BLaER1 treated with 17β-estradiol and CSF1 and Interleukin-3, amounts not matched to agents 10 nM and 100 nM (cell line): ENCODE results near the gene MORN1.

ENCODE experiments used
- H3K27ac ChIP-seq, 11 experiments: shearing (Covaris generic); formaldehyde crosslinking; 2 replicates each; pipeline ENCODE4 v1.8.1; 2022
- H3K27me3 ChIP-seq, 11 experiments: shearing (Covaris generic); formaldehyde crosslinking; 2 replicates each; pipeline ENCODE4 v1.8.1; 2022
- H3K36me3 ChIP-seq, 11 experiments: shearing (Covaris generic); formaldehyde crosslinking; 2 replicates each; pipeline ENCODE4 v1.8.1; 2022
- H3K4me1 ChIP-seq, 10 experiments: shearing (Covaris generic); formaldehyde crosslinking; 2 replicates each; pipeline ENCODE4 v1.8.1; 2022
- H3K4me2 ChIP-seq, 11 experiments: shearing (Covaris generic); formaldehyde crosslinking; 2 replicates each; pipeline ENCODE4 v1.8.1; 2022
- H3K4me3 ChIP-seq, 10 experiments: shearing (Covaris generic); formaldehyde crosslinking; 2 replicates each; pipeline ENCODE4 v1.8.1; 2022
- H3K9ac ChIP-seq, 11 experiments: shearing (Covaris generic); formaldehyde crosslinking; 2 replicates each; pipeline ENCODE4 v1.8.1; 2022
- H3K9me3 ChIP-seq, 11 experiments: shearing (Covaris generic); formaldehyde crosslinking; replicated peaks in 1 of 11; 2 replicates each; pipeline ENCODE4 v1.8.1; 2022
- H4K20me1 ChIP-seq, 11 experiments: shearing (Covaris generic); formaldehyde crosslinking; 2 replicates each; pipeline ENCODE4 v1.8.1; 2022
- Cebpa-rat ChIP-seq, 11 experiments: shearing (Covaris generic); IDR thresholded peaks; 2 replicates each; pipeline ENCODE4 v1.8.1; 2022

MORN1 gene

DNA sequence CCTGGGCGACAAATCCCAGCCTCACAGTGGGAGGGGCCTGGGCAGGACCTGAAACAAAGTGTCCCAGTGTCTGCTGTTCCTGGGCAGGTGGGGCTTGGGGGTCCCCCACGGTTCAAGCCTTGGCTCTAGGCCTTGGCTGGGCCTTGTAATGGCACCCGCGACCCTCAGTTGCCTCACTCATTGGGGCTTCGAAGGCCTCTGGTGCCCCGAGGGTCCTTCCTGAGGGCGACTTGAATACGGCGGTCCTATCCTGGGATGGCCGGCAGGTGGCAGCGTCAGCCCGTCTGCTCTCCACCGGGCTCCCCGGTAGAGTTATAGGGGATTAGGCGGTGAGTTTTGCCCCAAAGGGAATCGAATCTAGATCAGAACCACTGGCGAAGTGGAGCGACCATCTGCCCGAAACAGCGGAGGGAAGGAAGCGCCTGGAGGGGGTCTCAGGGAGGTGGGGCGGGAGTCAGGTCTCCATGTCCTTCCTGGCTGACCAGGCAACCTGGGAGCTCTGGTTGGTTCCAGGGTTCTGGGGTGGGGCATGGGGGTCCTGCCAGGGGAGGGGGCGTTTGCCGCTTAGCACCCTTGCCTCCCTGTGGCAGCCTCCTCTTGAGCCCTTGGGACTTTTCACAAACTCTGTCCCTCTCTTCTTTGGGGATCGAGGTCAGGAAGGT is 23.1 kb upstream of the MORN1 start:
- no peaks in the 10 kb centered on the region for H3K9me3 ChIP-seq
- peaks cover 0 to 28% (median 9%) of the 10 kb centered on the region in 11 experiments; a peak in 16 of 22 replicates for H3K27me3 ChIP-seq
- H3K4me3 ChIP-seq = peak overlapping the region in 6 of 10 experiments; percentile 86 to 98 (median 96); a peak in 8 of 20 replicates
- H3K27ac ChIP-seq = peak overlapping the region in 4 of 11 experiments; percentile 15 to 92 (median 42); a peak in 7 of 22 replicates
- H4K20me1 ChIP-seq = peaks cover 0 to 15% (median 0%) of the 10 kb centered on the region in 11 experiments; a peak in 7 of 22 replicates
- no peak for TF ChIP-seq Cebpa-rat (IDR thresholded peaks at IDR 0.05)
- peaks cover 0 to 12% (median 6%) of the 10 kb centered on the region in 11 experiments; a peak in 7 of 22 replicates for H3K36me3 ChIP-seq
- H3K4me1 ChIP-seq = peaks cover 46 to 59% (median 53%) of the 10 kb centered on the region in 10 experiments
- peak overlapping the region in 10 of 11 experiments; percentile 2 to 99 (median 93); a peak in 17 of 22 replicates for H3K9ac ChIP-seq
- H3K4me2 ChIP-seq = peak overlapping the region; percentile 98 to 100 (median 100)

DNA sequence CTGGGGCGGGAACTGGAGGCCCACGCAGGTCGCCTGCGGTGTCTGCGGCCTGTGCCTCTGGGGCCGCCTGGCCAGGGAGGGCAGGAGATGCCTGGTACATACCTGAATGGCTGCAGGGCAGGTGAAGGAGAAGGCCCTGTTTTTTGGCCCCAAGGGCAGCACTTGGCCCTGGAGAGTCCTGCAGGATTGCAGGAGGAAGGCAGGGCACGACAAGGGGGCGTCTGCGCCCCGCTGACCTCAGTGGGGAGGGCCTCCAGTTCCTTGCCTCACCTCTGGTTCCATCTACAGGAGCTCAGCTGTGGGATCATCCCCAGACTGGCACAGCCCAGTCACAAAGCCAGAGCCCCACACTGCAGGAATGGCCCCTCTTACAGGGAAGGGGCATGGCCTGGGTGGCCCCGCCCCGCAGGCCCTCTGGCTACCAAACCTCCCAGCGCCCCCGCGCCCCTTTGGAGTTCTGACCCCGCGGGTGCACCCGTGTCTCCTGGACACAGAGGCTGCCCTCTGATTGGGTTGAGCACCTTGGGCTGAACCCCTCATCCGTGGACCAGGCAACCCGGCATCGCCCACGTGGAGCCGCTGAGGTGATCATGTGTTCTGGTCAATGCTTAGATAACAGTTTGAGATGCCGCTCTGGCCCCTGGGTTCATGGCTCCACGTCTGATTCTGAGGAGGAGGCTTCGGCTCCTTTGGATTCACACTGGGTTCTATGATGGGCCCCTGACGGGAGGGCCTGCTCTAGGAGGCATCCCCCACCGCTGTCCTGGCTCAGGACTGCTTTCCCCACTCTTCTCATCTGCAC is 22.3 kb upstream of the MORN1 start:
- H3K4me3 ChIP-seq = peak overlapping the region; percentile 86 to 98 (median 97)
- H3K9me3 ChIP-seq = no peaks in the 10 kb centered on the region
- H3K27ac ChIP-seq = peak overlapping the region in 9 of 11 experiments; percentile 78 to 94 (median 86); a peak in 15 of 22 replicates
- H3K4me1 ChIP-seq = peaks cover 46 to 59% (median 53%) of the 10 kb centered on the region in 10 experiments
- H4K20me1 ChIP-seq = peaks cover 0 to 14% (median 0%) of the 10 kb centered on the region in 11 experiments; a peak in 7 of 22 replicates
- no peak for TF ChIP-seq Cebpa-rat (IDR thresholded peaks at IDR 0.05)
- H3K9ac ChIP-seq = peak overlapping the region; percentile 80 to 99 (median 93)
- peak overlapping the region; percentile 98 to 100 (median 100) for H3K4me2 ChIP-seq
- peaks cover 0 to 20% (median 7%) of the 10 kb centered on the region in 11 experiments; a peak in 16 of 22 replicates for H3K27me3 ChIP-seq
- peaks cover 0 to 19% (median 9%) of the 10 kb centered on the region in 11 experiments; a peak in 10 of 22 replicates for H3K36me3 ChIP-seq

DNA sequence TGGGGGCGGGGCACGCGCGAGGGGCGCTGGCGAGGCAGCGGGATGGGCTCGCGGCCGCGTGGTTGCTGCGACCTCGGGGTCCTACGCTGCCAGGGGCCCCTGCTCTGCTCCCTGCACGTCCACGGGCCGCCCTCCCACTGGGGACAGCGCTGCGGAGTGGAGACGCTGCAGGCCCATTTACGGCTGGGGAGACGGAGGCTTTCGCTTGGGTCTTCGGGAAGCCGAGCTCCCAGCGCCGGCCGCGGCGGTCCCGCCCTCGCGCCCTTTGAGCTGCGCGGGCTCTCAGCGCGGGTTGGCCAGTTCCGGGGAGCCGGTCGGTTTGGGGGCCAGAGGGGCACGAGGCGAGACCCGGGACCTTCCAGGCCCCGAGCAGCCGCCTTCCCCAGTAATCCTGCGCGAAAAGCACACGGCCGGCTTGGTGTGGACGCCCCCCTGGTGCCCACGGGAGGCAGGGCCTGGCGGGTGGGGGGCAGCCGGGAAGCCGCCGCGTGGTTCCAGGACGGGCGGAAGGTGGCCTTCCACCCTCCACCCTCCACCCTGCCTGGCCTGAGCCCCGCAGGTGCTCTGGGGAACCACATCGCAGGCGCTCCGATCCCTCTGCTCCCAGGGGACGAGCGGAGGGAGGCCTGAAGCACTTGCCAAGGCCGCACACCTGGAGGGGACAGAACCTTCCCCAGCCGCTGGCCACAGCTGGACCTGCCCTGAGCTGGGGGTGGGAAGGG is 21.6 kb upstream of the MORN1 start:
- Histone ChIP-seq H3K9me3 (no peaks in the 10 kb centered on the region), H3K9ac (peak overlapping the region; percentile 80 to 99 (median 93)), H3K36me3 (peaks cover 0 to 26% (median 16%) of the 10 kb centered on the region in 11 experiments; a peak in 12 of 22 replicates), H3K4me2 (peak overlapping the region; percentile 98 to 100 (median 100)), H3K27me3 (peaks cover 0 to 13% (median 0%) of the 10 kb centered on the region in 11 experiments; a peak in 10 of 22 replicates), H3K4me1 (peaks cover 46 to 59% (median 53%) of the 10 kb centered on the region in 10 experiments), H3K4me3 (peak overlapping the region; percentile 86 to 98 (median 97)), H3K27ac (peak overlapping the region; percentile 68 to 94 (median 84)), H4K20me1 (peaks cover 0 to 14% (median 0%) of the 10 kb centered on the region in 11 experiments; a peak in 7 of 22 replicates)
- no peak for TF ChIP-seq Cebpa-rat (IDR thresholded peaks at IDR 0.05)

DNA sequence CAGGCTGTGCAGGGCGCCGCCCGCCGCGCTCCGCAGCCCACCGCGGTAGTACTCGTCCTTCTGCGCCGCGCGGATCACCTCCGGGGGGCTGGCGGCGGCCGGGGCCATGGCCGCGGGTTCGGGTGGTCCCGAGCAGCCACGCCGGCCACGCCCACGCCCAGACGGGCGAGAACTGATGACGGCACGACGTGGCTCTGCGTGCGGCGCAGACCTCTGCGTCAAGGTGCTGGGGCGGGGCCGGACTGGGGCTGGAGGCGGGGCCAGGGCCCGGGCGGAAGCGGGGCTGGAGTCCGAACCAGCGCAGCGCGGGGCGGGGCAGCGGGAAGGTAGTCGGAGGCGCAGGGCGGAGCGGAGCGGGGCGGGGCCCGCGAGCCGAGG is 21.0 kb upstream of the MORN1 start, which contains the start of gene PEX10:
TSS of gene PEX10 (minus strand) at position 170 of the 378 bp plus-strand sequence. CDS start at position 108, 62 bp downstream.
- peaks cover 0 to 30% (median 19%) of the 10 kb centered on the region in 11 experiments; a peak in 14 of 22 replicates for H3K36me3 ChIP-seq
- H3K27ac ChIP-seq = peak within 1 kb of the TSS; percentile 68 to 98 (median 86)
- no peaks in the 10 kb centered on the region for H3K9me3 ChIP-seq
- H3K4me1 ChIP-seq = peaks cover 46 to 59% (median 53%) of the 10 kb centered on the region in 10 experiments
- H3K9ac ChIP-seq = peak within 1 kb of the TSS; percentile 80 to 99 (median 93)
- no peak for TF ChIP-seq Cebpa-rat (IDR thresholded peaks at IDR 0.05)
- H3K27me3 ChIP-seq = peaks cover 0 to 12% (median 0%) of the 10 kb centered on the region in 11 experiments; a peak in 10 of 22 replicates
- H3K4me3 ChIP-seq = peak within 1 kb of the TSS; percentile 86 to 98 (median 97)
- peaks cover 0 to 14% (median 0%) of the 10 kb centered on the region in 11 experiments; a peak in 6 of 22 replicates for H4K20me1 ChIP-seq
- H3K4me2 ChIP-seq = peak within 1 kb of the TSS; percentile 98 to 100 (median 100)

DNA sequence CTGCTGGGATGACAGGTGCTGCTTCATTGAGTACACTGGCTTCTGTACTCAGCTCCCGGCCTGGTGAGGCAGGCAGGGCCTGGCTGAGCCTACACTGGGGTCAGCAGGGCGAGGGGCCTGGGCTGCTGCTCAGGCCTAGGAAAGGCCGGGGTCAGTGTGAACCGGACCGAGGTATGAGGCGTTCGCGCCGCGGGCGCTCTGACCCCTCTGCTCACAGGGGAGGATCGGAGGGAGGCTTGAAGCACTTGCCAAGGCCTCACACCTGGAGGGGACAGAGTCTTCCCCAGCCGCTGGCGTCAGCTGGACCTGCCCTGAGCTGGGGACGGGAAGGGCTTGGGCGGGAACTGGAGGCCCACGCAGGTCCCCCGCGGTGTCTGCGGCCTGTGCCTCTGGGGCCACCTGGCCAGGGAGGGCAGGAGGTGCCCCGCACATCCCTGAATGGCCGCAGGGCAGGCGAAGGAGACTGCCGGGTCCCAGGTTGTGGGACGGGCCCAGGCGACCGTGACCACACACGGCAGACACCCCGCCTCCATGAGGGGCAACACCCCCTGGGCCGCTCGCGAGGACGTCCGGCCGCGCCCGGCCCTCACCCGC is 20.5 kb upstream of the MORN1 start:
- Histone ChIP-seq H3K4me2 (peak overlapping the region; percentile 89 to 100 (median 97)), H3K36me3 (peaks cover 4 to 35% (median 23%) of the 10 kb centered on the region in 11 experiments; a peak in 16 of 22 replicates), H3K4me1 (peaks cover 45 to 57% (median 51%) of the 10 kb centered on the region in 10 experiments), H3K9me3 (no peaks in the 10 kb centered on the region), H3K27me3 (peaks cover 0 to 12% (median 0%) of the 10 kb centered on the region in 11 experiments; a peak in 9 of 22 replicates), H3K4me3 (peak overlapping the region; percentile 86 to 98 (median 97)), H3K27ac (peak overlapping the region; percentile 63 to 98 (median 85)), H4K20me1 (peaks cover 0 to 18% (median 0%) of the 10 kb centered on the region in 11 experiments; a peak in 7 of 22 replicates), H3K9ac (peak overlapping the region; percentile 80 to 99 (median 93))
- no peak for TF ChIP-seq Cebpa-rat (IDR thresholded peaks at IDR 0.05)

DNA sequence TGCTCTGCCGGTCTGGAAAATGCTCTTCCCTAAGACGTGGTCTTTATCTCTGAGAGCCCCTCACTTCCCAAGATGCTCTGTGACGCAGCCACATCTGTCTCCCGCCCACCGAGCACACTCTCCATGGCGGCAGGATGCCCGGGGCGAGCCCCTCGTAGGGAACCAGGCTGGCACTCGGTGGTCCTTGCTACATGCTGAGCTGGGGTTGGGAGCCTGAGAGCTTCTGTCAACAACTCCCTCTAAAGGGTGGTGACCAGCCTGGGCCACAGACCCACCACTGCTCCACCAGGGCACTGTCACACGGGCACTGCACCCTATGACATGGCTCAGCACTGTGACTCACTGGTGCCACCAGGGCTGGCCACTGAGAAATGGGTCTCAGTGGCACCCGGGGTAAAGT is 18.4 kb upstream of the MORN1 start:
- H3K4me2 ChIP-seq = no peak overlapping the region
- no peak overlapping the region for H3K4me3 ChIP-seq
- H3K4me1 ChIP-seq = peaks cover 26 to 36% (median 30%) of the 10 kb centered on the region in 10 experiments
- H3K9me3 ChIP-seq = no peaks in the 10 kb centered on the region
- TF ChIP-seq Cebpa-rat (IDR thresholded peaks at IDR 0.05) = no peak
- no peaks in the 10 kb centered on the region for H3K27me3 ChIP-seq
- H3K9ac ChIP-seq = peak overlapping the region in 2 of 11 experiments; percentile 3 to 28; a peak in 2 of 22 replicates
- peaks cover under 1 to 29% (median 16%) of the 10 kb centered on the region in 11 experiments; a peak in 16 of 22 replicates for H4K20me1 ChIP-seq
- peaks cover 22 to 56% (median 43%) of the 10 kb centered on the region in 11 experiments for H3K36me3 ChIP-seq
- no peak overlapping the region for H3K27ac ChIP-seq

DNA sequence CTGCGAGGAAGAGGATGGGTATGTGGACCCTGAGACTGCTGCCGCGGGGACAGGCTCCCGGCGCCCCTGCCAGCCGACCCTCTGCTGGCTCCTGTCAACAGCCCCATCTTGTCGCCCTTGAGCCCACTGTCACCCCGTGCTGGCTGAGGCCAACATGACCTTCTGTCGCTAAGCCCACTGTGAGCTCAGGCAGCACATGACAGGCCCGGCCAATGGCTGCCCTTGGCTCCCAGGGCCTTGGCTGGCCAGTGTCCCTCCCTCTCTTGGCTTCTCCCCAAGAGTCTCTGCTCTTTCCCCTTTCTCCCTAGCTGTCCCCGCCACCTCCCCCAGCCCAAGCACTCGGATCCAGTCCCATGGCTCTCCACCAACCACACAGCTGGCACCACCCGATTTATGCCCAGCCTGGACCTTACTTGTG is 17.5 kb upstream of the MORN1 start:
- no peak overlapping the region for H3K4me3 ChIP-seq
- no peak overlapping the region for H3K4me2 ChIP-seq
- H3K4me1 ChIP-seq = peaks cover 18 to 27% (median 21%) of the 10 kb centered on the region in 10 experiments
- peaks cover 31 to 65% (median 52%) of the 10 kb centered on the region in 11 experiments for H3K36me3 ChIP-seq
- H3K27ac ChIP-seq = no peak overlapping the region
- no peaks in the 10 kb centered on the region for H3K27me3 ChIP-seq
- H3K9me3 ChIP-seq = no peaks in the 10 kb centered on the region
- peaks cover 6 to 36% (median 25%) of the 10 kb centered on the region in 11 experiments; a peak in 16 of 22 replicates for H4K20me1 ChIP-seq
- no peak for TF ChIP-seq Cebpa-rat (IDR thresholded peaks at IDR 0.05)
- no peak overlapping the region for H3K9ac ChIP-seq
